GM23248 (cell line): Measurements from ENCODE around the gene APBB1IP. TPM values are rescaled to one million over a fixed set of nuclear protein-coding genes. Genes with fewer than 3 reads are reported as not detected.
"Not testable (repeated sequence)": the region's sequence is repeated elsewhere in the genome, so short reads cannot be mapped to it uniquely, and the experiment has no call there.

Source experiments
- DNase-seq: peaks from one replicate; pipeline ENCODE4 v3.0.0-alpha.2; 2015
- H2AFZ ChIP-seq: fragments of 200-600 bp; sonication (generic); 2 replicates; pipeline ENCODE4 v1.6.1; 2016; ENCODE audit warnings: antibody characterized with exemption
- H3F3A ChIP-seq: fragments of 200-600 bp; sonication (generic); 2 replicates; pipeline ENCODE4 v1.6.1; 2016; ENCODE audit warnings: mild to moderate bottlenecking, antibody characterized with exemption, mixed run types; ENCODE audit not compliant: insufficient read depth
- H3K27ac ChIP-seq: fragments of 200-600 bp; sonication (generic); 2 replicates; pipeline ENCODE4 v1.5.1; 2016; ENCODE audit warnings: mild to moderate bottlenecking
- H3K27me3 ChIP-seq: fragments of 200-600 bp; sonication (generic); replicated peaks from 2 replicates; pipeline ENCODE4 v1.6.1; 2016; ENCODE audit warnings: mild to moderate bottlenecking; ENCODE audit not compliant: insufficient read depth
- H3K36me3 ChIP-seq: fragments of 200-600 bp; sonication (generic); 2 replicates; pipeline ENCODE4 v1.6.1; 2016; ENCODE audit warnings: low read depth, mild to moderate bottlenecking
- H3K4me1 ChIP-seq: fragments of 200-600 bp; sonication (generic); 2 replicates; pipeline ENCODE4 v1.6.1; 2016; ENCODE audit warnings: mild to moderate bottlenecking; ENCODE audit not compliant: insufficient read depth
- H3K4me2 ChIP-seq: fragments of 200-600 bp; sonication (generic); one replicate; pipeline ENCODE4 v1.6.1; 2016; ENCODE audit warnings: mild to moderate bottlenecking; ENCODE audit not compliant: unreplicated experiment
- H3K4me3 ChIP-seq: fragments of 200-600 bp; sonication (generic); 2 replicates; pipeline ENCODE4 v1.5.1; 2016; ENCODE audit warnings: mild to moderate bottlenecking
- H3K79me2 ChIP-seq: fragments of 200-600 bp; sonication (generic); 2 replicates; pipeline ENCODE4 v1.6.1; 2016; ENCODE audit warnings: mild to moderate bottlenecking; ENCODE audit not compliant: insufficient read depth
- H3K9ac ChIP-seq: fragments of 200-600 bp; sonication (generic); 2 replicates; pipeline ENCODE4 v1.6.1; 2016; ENCODE audit warnings: mild to moderate bottlenecking
- H3K9me2 ChIP-seq: fragments of 200-600 bp; sonication (generic); 2 replicates; pipeline ENCODE4 v1.6.1; 2016; ENCODE audit warnings: mixed run types, mild to moderate bottlenecking, moderate library complexity; ENCODE audit not compliant: insufficient read depth
- H3K9me3 ChIP-seq: fragments of 200-600 bp; sonication (generic); one replicate; pipeline ENCODE4 v1.6.1; 2017; ENCODE audit warnings: low read depth
- H4K20me1 ChIP-seq: fragments of 200-600 bp; sonication (generic); 2 replicates; pipeline ENCODE4 v1.6.0; 2016; ENCODE audit not compliant: insufficient read depth
- EZH2 ChIP-seq: fragments of 200-600 bp; sonication (generic); IDR thresholded peaks from 2 replicates; pipeline ENCODE4 v1.6.1; 2018; ENCODE audit warnings: antibody characterized with exemption, mild to moderate bottlenecking; ENCODE audit not compliant: insufficient read depth, poor library complexity, severe bottlenecking
- EZH2phosphoT487 ChIP-seq: fragments of 200-600 bp; sonication (generic); IDR thresholded peaks from 2 replicates; pipeline ENCODE4 v1.6.1; 2018; ENCODE audit warnings: antibody characterized with exemption, moderate library complexity, mild to moderate bottlenecking, low read depth; ENCODE audit not compliant: insufficient read depth
- WGBS, 2 experiments: methylation state at CpG; one replicate each; pipeline ENCODE4 v1.1.6; 2015 to 2017; ENCODE audit warnings: low lambda C conversion rate in 2 of 2, low coverage in 1 of 2; ENCODE audit errors: missing lambda C conversion rate in 2 of 2; 5-methylcytosine and 5-hydroxymethylcytosine counted together
- in situ Hi-C: fragments of 300-500 bp; cut with MboI; formaldehyde crosslinking; loops from 2 replicates; pipeline ENCODE4 v1.15.0; 2020
- polyA plus RNA-seq: library from polyadenylated mRNA; unstranded; fragments of >200 nt; fragmentation: Nextera tagmentation; extraction: Ambion mirVana; gene quantifications from 2 replicates; pipeline ENCODE4 v1.2.1, GENCODE V29; 2016
- total RNA-seq: library from RNA; depleted of rRNA; stranded (reverse); fragments of >200 nt; shearing (Covaris generic); gene quantifications from 2 replicates; pipeline ENCODE4 v1.2.3, GENCODE V29; 2014

Gene APBB1IP
- total and polyA plus RNA-seq, 2 experiments from 2014 or later: 9.4 to 25.0 TPM

DNA sequence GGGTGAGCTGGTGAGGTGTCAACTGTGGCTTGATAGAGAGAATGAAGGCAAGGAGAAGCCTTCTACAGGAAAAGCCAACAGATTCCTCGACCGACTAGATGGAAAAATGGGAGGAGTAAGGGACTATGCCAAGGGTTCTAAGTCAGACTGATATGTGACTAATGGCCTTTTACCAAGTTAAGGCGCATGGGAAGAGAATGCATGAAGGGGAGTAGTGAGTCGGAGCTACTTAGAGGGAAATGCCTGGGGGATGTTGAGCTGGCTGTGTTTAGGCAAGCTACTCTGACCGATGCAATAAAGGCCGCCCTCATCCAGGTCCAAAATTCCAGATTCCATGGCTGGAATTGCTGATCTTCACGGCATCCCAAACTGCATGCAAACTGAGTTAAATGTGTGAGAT, 48.2 kb downstream of the APBB1IP start:
- 0 to 1% methylated on average over 7 of the region's 7 CpGs for WGBS, 2 experiments

DNA sequence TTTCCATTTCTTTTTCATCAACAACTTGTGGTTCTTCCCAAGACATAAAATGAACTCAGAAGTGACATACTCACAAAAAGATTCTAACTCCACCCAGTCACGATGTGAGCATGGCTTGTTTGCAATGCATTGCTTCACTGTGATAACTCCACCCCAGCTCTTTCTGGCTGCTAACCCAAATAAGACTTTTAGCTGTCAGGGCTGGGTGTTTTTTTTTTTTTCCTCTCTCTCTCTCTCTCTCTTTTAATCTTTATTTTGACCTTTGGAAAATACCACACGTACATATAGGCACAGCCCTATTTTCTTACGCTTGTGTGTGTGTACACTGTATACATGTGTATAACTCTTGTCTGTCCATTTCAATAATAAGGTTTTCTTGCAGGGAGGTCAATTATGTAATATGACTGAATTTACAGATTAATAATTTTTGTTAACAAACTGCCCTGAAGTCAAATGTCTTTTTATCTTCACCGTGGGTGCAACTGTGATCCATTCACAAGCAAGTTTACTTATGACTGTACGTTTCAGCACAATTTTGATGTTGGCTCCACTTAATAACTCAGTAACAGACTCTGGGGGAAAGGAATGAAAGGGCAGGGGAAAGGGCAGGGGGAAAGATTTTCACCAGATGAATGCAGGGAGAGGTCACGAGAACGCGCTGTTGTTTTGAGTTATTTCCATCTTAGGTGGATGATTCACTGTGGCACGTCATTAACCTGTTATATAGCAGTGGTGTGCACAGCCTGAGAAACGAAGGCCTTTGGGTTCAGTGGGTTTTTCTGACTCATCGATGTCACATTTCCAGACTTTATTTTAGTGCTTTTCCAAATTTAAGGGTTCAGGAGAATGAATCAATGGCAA, 49.1 kb downstream of the APBB1IP start:
- peaks cover 58% of the 10 kb centered on the region for H3K4me1 ChIP-seq
- WGBS, 2 experiments: 2% methylated on average over 11 of the region's 11 CpGs
- H3K9ac ChIP-seq: peak overlapping the region; percentile 97
- no peak overlapping the region for H2AFZ ChIP-seq
- peak overlapping the region; percentile 65 for H3K4me3 ChIP-seq
- H3K27ac ChIP-seq: peak overlapping the region; percentile 100
- H3K79me2 ChIP-seq: peaks cover 56% of the 10 kb centered on the region
- H3K36me3 ChIP-seq: 0 out of 2 replicates have a peak, but pooled peaks cover 3% of the 10 kb centered on the region
- no peaks in the 10 kb centered on the region for H3K27me3 ChIP-seq
- no peaks in the 10 kb centered on the region for H4K20me1 ChIP-seq
- peaks cover 35% of the 10 kb centered on the region for H3F3A ChIP-seq
- TF ChIP-seq EZH2 (no peak), EZH2phosphoT487 (no peak)
- peak; percentile 99 for DNase-seq
- in situ Hi-C loops: no loop called here
- H3K9me2 ChIP-seq: no peaks in the 10 kb centered on the region
- H3K9me3 ChIP-seq: no peaks in the 10 kb centered on the region
- peak overlapping the region; percentile 81 for H3K4me2 ChIP-seq

More for the DNA sequence above, 48.2 kb downstream of the APBB1IP start:
- Histone ChIP-seq H3K9me2 (no peaks in the 10 kb centered on the region), H3K36me3 (0 out of 2 replicates have a peak, but pooled peaks cover 3% of the 10 kb centered on the region), H2AFZ (no peak overlapping the region), H3K9ac (peak overlapping the region; percentile 97), H3K4me2 (peak overlapping the region; percentile 81), H3K4me3 (peak overlapping the region; percentile 65), H3K79me2 (peaks cover 64% of the 10 kb centered on the region), H3K27me3 (no peaks in the 10 kb centered on the region), H3F3A (peaks cover 35% of the 10 kb centered on the region), H3K27ac (peak overlapping the region; percentile 100), H3K4me1 (peaks cover 49% of the 10 kb centered on the region), H3K9me3 (no peaks in the 10 kb centered on the region), H4K20me1 (no peaks in the 10 kb centered on the region)
- peak; percentile 99 for DNase-seq
- in situ Hi-C loops: no loop called here
- TF ChIP-seq EZH2 (no peak), EZH2phosphoT487 (no peak)

DNA sequence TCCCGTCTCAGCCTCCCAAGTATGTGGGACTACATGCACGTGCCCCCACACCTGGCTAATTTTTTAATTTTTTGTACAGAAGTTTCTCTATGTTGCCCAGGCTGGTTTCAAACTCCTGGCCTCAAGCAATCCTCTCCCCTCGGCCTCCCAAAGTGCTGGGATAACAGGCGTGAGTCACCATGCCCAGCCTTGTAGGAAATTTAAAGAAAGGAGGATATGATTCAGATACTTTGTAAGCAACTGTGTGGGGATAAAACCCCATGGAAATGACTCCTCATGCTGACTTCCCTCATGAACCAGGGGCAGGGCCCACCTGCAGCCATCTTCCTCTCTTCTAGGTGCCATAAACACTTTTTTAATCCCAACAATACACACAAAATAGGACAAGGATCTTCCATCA, 50.2 kb downstream of the APBB1IP start:
- Histone ChIP-seq H3K36me3 (peaks cover 3% of the 10 kb centered on the region; the same call in 1 of the 2 replicates), H3K4me3 (peak overlapping the region; percentile 25; the same call in 1 of the 2 replicates), H3K4me1 (peaks cover 59% of the 10 kb centered on the region), H3K27me3 (no peaks in the 10 kb centered on the region), H3K27ac (peak overlapping the region; percentile 100), H3K9me2 (no peaks in the 10 kb centered on the region), H3K9ac (peak overlapping the region; percentile 97), H3K4me2 (peak overlapping the region; percentile 54), H4K20me1 (no peaks in the 10 kb centered on the region), H2AFZ (no peak overlapping the region), H3K79me2 (peaks cover 45% of the 10 kb centered on the region), H3K9me3 (no peaks in the 10 kb centered on the region), H3F3A (peaks cover 35% of the 10 kb centered on the region)
- peak; percentile 83 for DNase-seq
- 4 to 5% methylated on average over 4 of the region's 4 CpGs for WGBS, 2 experiments
- in situ Hi-C loops: no loop called here
- TF ChIP-seq EZH2 (no peak), EZH2phosphoT487 (no peak)

DNA sequence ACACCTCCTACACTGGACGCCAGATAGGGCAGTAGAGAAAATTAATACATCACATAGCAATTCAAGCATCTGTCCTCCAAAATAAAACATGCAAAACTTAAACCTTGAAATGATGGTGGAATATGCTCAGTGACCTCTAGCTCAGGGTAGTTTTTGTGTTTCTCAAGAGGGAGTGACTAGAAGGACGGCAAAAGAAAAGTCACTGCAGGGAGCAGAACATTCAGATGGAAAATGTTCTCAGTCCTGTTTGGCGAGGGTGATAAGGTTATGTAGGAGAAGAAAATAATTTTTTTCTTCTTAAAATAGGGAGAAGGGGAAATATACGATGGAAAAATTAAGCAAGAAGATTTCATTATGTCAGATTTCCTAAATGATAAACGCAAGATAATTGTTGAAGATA, 50.9 kb downstream of the APBB1IP start:
- Histone ChIP-seq H3K79me2 (peaks cover 37% of the 10 kb centered on the region), H3K9ac (peak overlapping the region; percentile 97; the same call in 1 of the 2 replicates), H4K20me1 (no peaks in the 10 kb centered on the region), H3K9me3 (no peaks in the 10 kb centered on the region), H3K9me2 (no peaks in the 10 kb centered on the region), H3K27ac (peak overlapping the region; percentile 100), H3K4me3 (no peak overlapping the region), H3F3A (peaks cover 35% of the 10 kb centered on the region), H3K27me3 (no peaks in the 10 kb centered on the region), H2AFZ (no peak overlapping the region), H3K4me2 (no peak overlapping the region), H3K4me1 (peaks cover 54% of the 10 kb centered on the region), H3K36me3 (peaks cover 11% of the 10 kb centered on the region; the same call in 1 of the 2 replicates)
- WGBS, 2 experiments: 87 to 90% methylated on average over 5 of the region's 5 CpGs
- TF ChIP-seq EZH2phosphoT487: no peak
- in situ Hi-C loops: no loop called here
- no peak for DNase-seq

DNA sequence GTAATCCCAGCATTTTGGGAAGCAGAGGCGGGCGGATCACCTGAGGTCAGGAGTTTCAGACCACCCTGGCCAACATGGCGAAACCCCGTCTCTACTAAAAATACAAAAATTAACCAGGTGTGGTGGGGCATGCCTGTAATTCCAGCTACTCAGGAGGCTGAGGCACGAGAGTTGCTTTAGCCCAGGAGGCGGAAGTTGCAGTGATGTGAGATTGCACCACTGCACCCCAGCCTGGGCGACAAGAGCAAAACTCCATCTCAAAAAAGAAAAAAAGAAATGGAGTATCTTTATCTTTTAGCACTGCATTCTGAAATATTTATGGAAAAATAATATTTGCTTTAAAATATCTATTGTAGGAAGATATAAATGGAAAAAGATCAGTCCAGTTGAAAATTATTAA, 52.2 kb downstream of the APBB1IP start:
- peaks cover 28% of the 10 kb centered on the region for H3K79me2 ChIP-seq
- H3K4me1 ChIP-seq: peaks cover 44% of the 10 kb centered on the region
- H3K9me2 ChIP-seq, H3K9me3 ChIP-seq, H3K9ac ChIP-seq, in situ Hi-C loops, H3K4me3 ChIP-seq, H3K27me3 ChIP-seq, H4K20me1 ChIP-seq, H2AFZ ChIP-seq, H3K4me2 ChIP-seq, DNase-seq, H3K27ac ChIP-seq: not testable (repeated sequence)
- H3K36me3 ChIP-seq: peaks cover 18% of the 10 kb centered on the region; the same call in 1 of the 2 replicates
- peaks cover 30% of the 10 kb centered on the region for H3F3A ChIP-seq
- WGBS, 2 experiments: 96 to 99% methylated on average over 7 of the region's 7 CpGs
